Ovary (tissue), 9 donors: ENCODE measurements around the gene AP3S2. TPM values are rescaled to one million over a fixed set of nuclear protein-coding genes. Genes with fewer than 3 reads are reported as not detected.

Experiments used
- DNase-seq, 5 donors: peaks; one replicate each; pipeline ENCODE4 v3.0.0-alpha.2; 2019 to 2020
- H3K27ac ChIP-seq, 2 donors: fragments of 200-600 bp; one replicate each; pipeline versions ENCODE4 v1.5.1 to v1.8.0; 2019 to 2022
- H3K27me3 ChIP-seq: fragments of 200-600 bp; one replicate; pipeline ENCODE4 v1.8.0; 2022
- H3K36me3 ChIP-seq: fragments of 200-600 bp; sonication (generic); one replicate; pipeline ENCODE4 v1.5.1; 2019
- H3K4me1 ChIP-seq: one replicate; pipeline ENCODE4 v1.8.1; 2013; ENCODE audit warnings: mild to moderate bottlenecking, moderate library complexity; ENCODE audit not compliant: insufficient read depth
- H3K4me3 ChIP-seq: fragments of 200-600 bp; sonication (generic); one replicate; pipeline ENCODE4 v1.5.1; 2017
- H3K9me3 ChIP-seq, 2 donors: fragments of 200-600 bp in 1 of 2; sonication (generic) in 1 of 2; one replicate each; pipeline versions ENCODE4 v1.5.1 to v1.8.1; 2013 to 2019; ENCODE audit warnings: mild to moderate bottlenecking in 1 of 2, moderate library complexity in 1 of 2
- EP300 ChIP-seq: sonication (generic); formaldehyde crosslinking; IDR thresholded peaks from one replicate; pipeline ENCODE4 v1.6.1; 2017; ENCODE audit warnings: antibody characterized with exemption
- POLR2A ChIP-seq: fragments of 450-650 bp; IDR thresholded peaks from one replicate; pipeline ENCODE4 v1.6.1; 2017; ENCODE audit warnings: antibody characterized with exemption, mild to moderate bottlenecking, moderate library complexity
- WGBS, 3 donors: extraction: QIAGEN DNeasy Blood & Tissue Kit in 1 of 3; methylation state at CpG; one replicate each; pipeline versions ENCODE4 v1.1.5 to v1.1.7; 2013 to 2017; 5-methylcytosine and 5-hydroxymethylcytosine counted together
- intact Hi-C, 4 donors: fragments of 100-400 bp; cut with DNase I; formaldehyde crosslinking; loops; one replicate each; pipeline versions ENCODE4 v1.11.0 to v1.15.1; 2022 to 2023
- polyA plus RNA-seq, 2 donors: library from polyadenylated mRNA; stranded (reverse); fragments of 200-250 nt in 1 of 2; fragments of 350-450 nt in 1 of 2; fragmentation: Illumina TruSeq in 1 of 2; extraction: RNeasy Lipid Tissue Mini Kit (QIAGEN cat#74804) in 1 of 2; gene quantifications; one replicate each; pipeline ENCODE4 v1.2.3, GENCODE V29; 2013 to 2014
- total RNA-seq, 7 donors: library from RNA; depleted of rRNA in 2 of 7; stranded (reverse); fragments of >200 nt in 2 of 7; fragmentation: NEBNext Ultra II Directional in 3 of 7; extraction: Animal tissue kit (Norgen Biotek cat#: 25700) in 3 of 7; gene quantifications; one replicate each; pipeline versions ENCODE4 v1.1.0 to v1.2.4, GENCODE V29; 2016 to 2023
- TF ChIP-seq, protein P1 (sequence below), 3 donors: fragments of 450-650 bp in 2 of 3; fragments of 200-600 bp in 1 of 3; IDR thresholded peaks; one replicate each; pipeline versions ENCODE4 v1.5.1 to v1.8.0; 2016 to 2022; ENCODE audit warnings: antibody characterized with exemption in 3 of 3, mild to moderate bottlenecking in 1 of 3
- donor health status: DM: no; HTN: no; CAD: no; lungs with moderate emphysema.
- donor health status: DM: no; HTN: no; CAD: no.
- donor health status: Bipolar disorder and iron deficiency.
- donor health status: DM: yes; HTN: yes; CAD: no.
- donor health status: DM: no; HTN: no; CAD: no.
- donor health status: DM: yes; HTN: yes; CAD: no.

The AP3S2 gene
- total and polyA plus RNA-seq, 9 donors, result 15.3 to 57.1 (median 30.7) TPM

GRCh38 chr15:89852342-89852995, 41.3 kb downstream of the AP3S2 start:
- H3K9me3 ChIP-seq, result no peaks in the 10 kb centered on the region
- no peak overlapping the region for H3K27ac ChIP-seq
- TF ChIP-seq, protein P1, sequence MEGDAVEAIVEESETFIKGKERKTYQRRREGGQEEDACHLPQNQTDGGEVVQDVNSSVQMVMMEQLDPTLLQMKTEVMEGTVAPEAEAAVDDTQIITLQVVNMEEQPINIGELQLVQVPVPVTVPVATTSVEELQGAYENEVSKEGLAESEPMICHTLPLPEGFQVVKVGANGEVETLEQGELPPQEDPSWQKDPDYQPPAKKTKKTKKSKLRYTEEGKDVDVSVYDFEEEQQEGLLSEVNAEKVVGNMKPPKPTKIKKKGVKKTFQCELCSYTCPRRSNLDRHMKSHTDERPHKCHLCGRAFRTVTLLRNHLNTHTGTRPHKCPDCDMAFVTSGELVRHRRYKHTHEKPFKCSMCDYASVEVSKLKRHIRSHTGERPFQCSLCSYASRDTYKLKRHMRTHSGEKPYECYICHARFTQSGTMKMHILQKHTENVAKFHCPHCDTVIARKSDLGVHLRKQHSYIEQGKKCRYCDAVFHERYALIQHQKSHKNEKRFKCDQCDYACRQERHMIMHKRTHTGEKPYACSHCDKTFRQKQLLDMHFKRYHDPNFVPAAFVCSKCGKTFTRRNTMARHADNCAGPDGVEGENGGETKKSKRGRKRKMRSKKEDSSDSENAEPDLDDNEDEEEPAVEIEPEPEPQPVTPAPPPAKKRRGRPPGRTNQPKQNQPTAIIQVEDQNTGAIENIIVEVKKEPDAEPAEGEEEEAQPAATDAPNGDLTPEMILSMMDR (IDR thresholded peaks at IDR 0.05), result no peak
- no peaks in the 10 kb centered on the region for H3K36me3 ChIP-seq
- H3K27me3 ChIP-seq, result no peaks in the 10 kb centered on the region
- DNase-seq, result no peak
- no peaks in the 10 kb centered on the region for H3K4me1 ChIP-seq
- intact Hi-C loops, result no loop called here
- WGBS, 3 donors, result 91 to 94% (median 94%) methylated on average over 3 of the region's 3 CpGs
- no peak overlapping the region for H3K4me3 ChIP-seq

GRCh38 chr15:89851673-89852341, 42.0 kb downstream of the AP3S2 start:
- H3K4me3 ChIP-seq, result no peak overlapping the region
- no peaks in the 10 kb centered on the region for H3K36me3 ChIP-seq
- intact Hi-C loops, result no loop called here
- H3K27me3 ChIP-seq, result no peaks in the 10 kb centered on the region
- DNase-seq, result no peak
- WGBS, 3 donors, result 89 to 93% (median 92%) methylated on average over 5 of the region's 5 CpGs
- H3K9me3 ChIP-seq, result no peaks in the 10 kb centered on the region
- no peaks in the 10 kb centered on the region for H3K4me1 ChIP-seq
- H3K27ac ChIP-seq, result no peak overlapping the region
- TF ChIP-seq POLR2A (no peak), EP300 (no peak)
- TF ChIP-seq, protein P1 (IDR thresholded peaks at IDR 0.05), result no peak

DNA sequence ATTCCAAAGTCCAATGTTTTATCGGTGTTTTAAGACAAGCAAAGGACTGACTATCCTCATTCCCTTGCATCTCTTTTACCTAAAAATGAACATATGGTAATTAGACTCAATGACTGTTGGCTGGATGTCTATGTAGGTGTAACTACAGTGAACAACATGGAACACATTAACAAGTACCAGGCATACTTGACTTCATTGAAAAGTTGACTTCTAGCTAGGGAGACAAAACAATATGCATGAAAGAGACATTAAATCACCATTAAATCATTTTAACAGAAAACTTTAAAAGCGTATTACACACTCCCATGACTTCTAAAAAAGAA, 44.9 kb downstream of the AP3S2 start:
- no peaks in the 10 kb centered on the region for H3K27me3 ChIP-seq
- peaks cover 3% of the 10 kb centered on the region for H3K4me1 ChIP-seq
- H3K27ac ChIP-seq, result no peak overlapping the region
- 87 to 99% (median 97%) methylated on average over 2 of the region's 2 CpGs for WGBS, 3 donors
- H3K9me3 ChIP-seq, result no peaks in the 10 kb centered on the region
- no peak for DNase-seq
- TF ChIP-seq POLR2A, result no peak
- no peak for TF ChIP-seq EP300
- TF ChIP-seq, protein P1 (IDR thresholded peaks at IDR 0.05), result no peak
- intact Hi-C loops, result no loop called here
- no peaks in the 10 kb centered on the region for H3K36me3 ChIP-seq
- no peak overlapping the region for H3K4me3 ChIP-seq

GRCh38 chr15:89847101-89847500, 46.7 kb downstream of the AP3S2 start:
- 93 to 96% (median 96%) methylated on average over 2 of the region's 2 CpGs for WGBS, 3 donors
- H3K9me3 ChIP-seq, result no peaks in the 10 kb centered on the region
- intact Hi-C loops, result no loop called here
- DNase-seq, result no peak
- no peaks in the 10 kb centered on the region for H3K36me3 ChIP-seq
- peaks cover 3% of the 10 kb centered on the region for H3K4me1 ChIP-seq
- no peak for TF ChIP-seq POLR2A
- no peaks in the 10 kb centered on the region for H3K27me3 ChIP-seq
- no peak overlapping the region for H3K4me3 ChIP-seq
- no peak overlapping the region for H3K27ac ChIP-seq

DNA sequence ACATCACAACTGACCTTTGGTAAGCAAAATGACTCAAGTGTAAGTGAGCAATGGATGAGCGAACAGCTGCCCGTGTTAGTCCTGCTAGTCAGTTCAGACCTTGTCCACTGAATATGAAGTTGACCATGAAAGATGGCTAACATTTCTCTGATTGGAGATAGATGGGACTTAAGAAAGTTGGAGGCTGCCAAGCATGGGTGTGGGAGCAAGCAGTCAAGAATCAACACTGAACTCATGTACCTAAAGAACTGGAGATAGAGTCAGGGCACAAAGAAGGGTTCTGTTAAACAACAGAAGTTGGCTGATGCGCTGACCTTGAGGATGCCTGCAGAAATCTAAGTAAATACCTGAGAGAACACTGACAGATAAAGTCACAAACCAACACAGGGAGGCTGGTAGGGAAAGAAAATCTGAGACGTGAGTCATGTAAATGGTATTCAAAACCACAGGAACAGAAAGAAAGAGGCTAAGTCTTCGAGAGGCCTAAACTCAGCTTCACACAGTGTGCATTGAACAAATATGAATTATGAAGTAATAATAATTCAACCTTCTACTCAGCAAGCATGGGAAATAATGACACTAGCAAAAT, 48.4 kb downstream of the AP3S2 start:
- TF ChIP-seq POLR2A (no peak), EP300 (no peak)
- TF ChIP-seq, protein P1 (IDR thresholded peaks at IDR 0.05), result no peak
- Histone ChIP-seq H3K4me1 (peaks cover 3% of the 10 kb centered on the region), H3K27ac (no peak overlapping the region), H3K9me3 (no peaks in the 10 kb centered on the region), H3K4me3 (no peak overlapping the region), H3K36me3 (no peaks in the 10 kb centered on the region), H3K27me3 (no peaks in the 10 kb centered on the region)
- 40 to 57% (median 45%) methylated on average over 5 of the region's 5 CpGs for WGBS, 3 donors
- intact Hi-C loops, result no loop called here
- no peak for DNase-seq
